ENCODE results near the gene SCN7A. TPM values are rescaled to one million over a fixed set of nuclear protein-coding genes. Genes with fewer than 3 reads are reported as not detected.

Gene SCN7A
- total RNA-seq, 1 experiment from 2014 or later, result not detected

GRCh38 chr2:166365803-166366420 lies 128.1 kb downstream of the SCN7A start:
- H3K27ac ChIP-seq (ENCODE audit: low read depth, low read length, poor library complexity, severe bottlenecking), result no peak overlapping the region
- CTCF ChIA-PET, result no interaction called here
- H3K4me1 ChIP-seq (ENCODE audit: insufficient read depth, low read length, poor library complexity, severe bottlenecking), result peaks cover 15% of the 10 kb centered on the region
- POLR2A ChIA-PET (ENCODE audit: low non-redundant PET), result no interaction called here
- no peaks in the 10 kb centered on the region for H3K27me3 ChIP-seq (replicated peaks; ENCODE audit: insufficient read depth, low read depth, low read length, poor library complexity)
- DNase-seq (ENCODE audit: low spot score), result no peak
- no peak overlapping the region for H3K4me3 ChIP-seq (ENCODE audit: low read depth, low read length, poor library complexity, severe bottlenecking)
- intact Hi-C loops (cut with micrococcal nuclease; ENCODE audit: unreplicated experiment), result no loop called here
- BruUV-seq (replicated peaks), result no TSS peak
- TF ChIP-seq CTCF (conservative IDR thresholded peaks at IDR 0.05; ENCODE audit: low read depth, low read length) (no peak), EZH2 (IDR thresholded peaks at IDR 0.05; ENCODE audit: borderline replicate concordance, low read depth, low read length, poor library complexity, severe bottlenecking) (no peak)
- no peaks in the 10 kb centered on the region for H3K9me3 ChIP-seq (ENCODE audit: low read depth, low read length, poor library complexity, severe bottlenecking)
- no peaks in the 10 kb centered on the region for H3K36me3 ChIP-seq (ENCODE audit: insufficient read depth, low read length, poor library complexity, severe bottlenecking)

GRCh38 chr2:166365239-166365638 lies 128.8 kb downstream of the SCN7A start:
- intact Hi-C loops (cut with micrococcal nuclease; ENCODE audit: unreplicated experiment), result no loop called here
- Histone ChIP-seq H3K27ac (ENCODE audit: low read depth, low read length, poor library complexity, severe bottlenecking) (no peak overlapping the region), H3K27me3 (replicated peaks; ENCODE audit: insufficient read depth, low read depth, low read length, poor library complexity) (no peaks in the 10 kb centered on the region), H3K4me1 (ENCODE audit: insufficient read depth, low read length, poor library complexity, severe bottlenecking) (peaks cover 21% of the 10 kb centered on the region), H3K36me3 (ENCODE audit: insufficient read depth, low read length, poor library complexity, severe bottlenecking) (no peaks in the 10 kb centered on the region), H3K4me3 (ENCODE audit: low read depth, low read length, poor library complexity, severe bottlenecking) (no peak overlapping the region), H3K9me3 (ENCODE audit: low read depth, low read length, poor library complexity, severe bottlenecking) (no peaks in the 10 kb centered on the region)
- no TSS peak for BruUV-seq (replicated peaks)
- DNase-seq (ENCODE audit: low spot score), result no peak
- POLR2A ChIA-PET (ENCODE audit: low non-redundant PET), result no interaction called here
- CTCF ChIA-PET, result no interaction called here
- TF ChIP-seq EZH2 (IDR thresholded peaks at IDR 0.05; ENCODE audit: borderline replicate concordance, low read depth, low read length, poor library complexity, severe bottlenecking) (no peak), CTCF (conservative IDR thresholded peaks at IDR 0.05; ENCODE audit: low read depth, low read length) (no peak)

- no peaks in the 10 kb centered on the region for H3K36me3 ChIP-seq (ENCODE audit: insufficient read depth, low read length, poor library complexity, severe bottlenecking)
- H3K4me3 ChIP-seq (ENCODE audit: low read depth, low read length, poor library complexity, severe bottlenecking), result no peak overlapping the region
- intact Hi-C loops (cut with micrococcal nuclease; ENCODE audit: unreplicated experiment), result no loop called here
- DNase-seq (ENCODE audit: low spot score), result no peak
- no peak for TF ChIP-seq EZH2 (IDR thresholded peaks at IDR 0.05; ENCODE audit: borderline replicate concordance, low read depth, low read length, poor library complexity, severe bottlenecking)
- TF ChIP-seq CTCF (conservative IDR thresholded peaks at IDR 0.05; ENCODE audit: low read depth, low read length), result no peak
- H3K4me1 ChIP-seq (ENCODE audit: insufficient read depth, low read length, poor library complexity, severe bottlenecking), result peaks cover 22% of the 10 kb centered on the region
- no TSS peak for BruUV-seq (replicated peaks)
- H3K27me3 ChIP-seq (replicated peaks; ENCODE audit: insufficient read depth, low read depth, low read length, poor library complexity), result no peaks in the 10 kb centered on the region
- H3K9me3 ChIP-seq (ENCODE audit: low read depth, low read length, poor library complexity, severe bottlenecking), result no peaks in the 10 kb centered on the region
- ChIA-PET CTCF (no interaction called here), POLR2A (ENCODE audit: low non-redundant PET) (no interaction called here)
- H3K27ac ChIP-seq (ENCODE audit: low read depth, low read length, poor library complexity, severe bottlenecking), result no peak overlapping the region
Measured at GRCh38 chr2:166364476-166365161, 129.4 kb downstream of the SCN7A start.
